Effector CD4-positive, alpha-beta T cell (primary cell): ENCODE data around the gene PTPRG.

Source experiments
- DNase-seq: peaks from one replicate; pipeline ENCODE4 v3.0.0-alpha.2; 2020

PTPRG gene

GRCh38 chr3:61663356-61664104 lies 102.2 kb downstream of the PTPRG start:
- no peak for DNase-seq

GRCh38 chr3:61664105-61664482 lies 102.7 kb downstream of the PTPRG start:
- DNase-seq: no peak

GRCh38 chr3:61665121-61665520 lies 103.8 kb downstream of the PTPRG start:
- DNase-seq: no peak

- no peak for DNase-seq
Observed at GRCh38 chr3:61665987-61666386, 104.6 kb downstream of the PTPRG start.

- no peak for DNase-seq
Observed at GRCh38 chr3:61666615-61667330, 105.4 kb downstream of the PTPRG start.

GRCh38 chr3:61667383-61667782 lies 106.0 kb downstream of the PTPRG start:
- DNase-seq: no peak

- DNase-seq: no peak
Observed at GRCh38 chr3:61667814-61668213, 106.4 kb downstream of the PTPRG start.

- DNase-seq: no peak
Observed at GRCh38 chr3:61668317-61668864, 107.0 kb downstream of the PTPRG start.

GRCh38 chr3:61669203-61669602 lies 107.8 kb downstream of the PTPRG start:
- no peak for DNase-seq

- DNase-seq: no peak
Observed at GRCh38 chr3:61669668-61670299, 108.4 kb downstream of the PTPRG start.

- DNase-seq: no peak
Observed at GRCh38 chr3:61673651-61674050, 112.3 kb downstream of the PTPRG start.

- no peak for DNase-seq
Observed at GRCh38 chr3:61674596-61674995, 113.2 kb downstream of the PTPRG start.

- DNase-seq: no peak
Observed at GRCh38 chr3:61679026-61679425, 117.7 kb downstream of the PTPRG start.

GRCh38 chr3:61680617-61681016 lies 119.2 kb downstream of the PTPRG start:
- DNase-seq: no peak

- no peak for DNase-seq
Observed at GRCh38 chr3:61681636-61682035, 120.3 kb downstream of the PTPRG start.

GRCh38 chr3:61682671-61683548 lies 121.5 kb downstream of the PTPRG start:
- DNase-seq: no peak

GRCh38 chr3:61683549-61684236 lies 122.3 kb downstream of the PTPRG start:
- DNase-seq: no peak

GRCh38 chr3:61684386-61684785 lies 123.0 kb downstream of the PTPRG start:
- no peak for DNase-seq

- DNase-seq: no peak
Observed at GRCh38 chr3:61685755-61686154, 124.4 kb downstream of the PTPRG start.

GRCh38 chr3:61686228-61686648 lies 124.9 kb downstream of the PTPRG start:
- DNase-seq: no peak

- DNase-seq: no peak
Observed at GRCh38 chr3:61687206-61687605, 125.8 kb downstream of the PTPRG start.
